Measurements from ENCODE around the gene NFATC2IP.

Gene NFATC2IP

GRCh38 chr16:28980929-28981328 is 30.2 kb downstream of the NFATC2IP start:
- H3K4me2 ChIP-seq: no peak overlapping the region
- peaks cover 20% of the 10 kb centered on the region for H3K4me1 ChIP-seq (ENCODE audit: low read depth, poor library complexity, severe bottlenecking)
- no peaks in the 10 kb centered on the region for H3K36me3 ChIP-seq (ENCODE audit: insufficient read depth)
- H3K79me2 ChIP-seq (ENCODE audit: insufficient read depth, low read depth): no peaks in the 10 kb centered on the region; the same call in 1 of the 2 replicates
- H4K20me1 ChIP-seq (ENCODE audit: insufficient read depth): no peaks in the 10 kb centered on the region
- no peak overlapping the region for H2AFZ ChIP-seq (ENCODE audit: low read depth)
- no peak overlapping the region for H3K9ac ChIP-seq
- no peak overlapping the region for H3K4me3 ChIP-seq (IDR thresholded peaks at IDR 0.05; ENCODE audit: insufficient read depth, low read depth, low read length)
- H3K27me3 ChIP-seq (ENCODE audit: insufficient read depth, low read depth): no peaks in the 10 kb centered on the region
- no peak for TF ChIP-seq CTCF (conservative IDR thresholded peaks at IDR 0.05; ENCODE audit: low read depth, low read length)
- no peak overlapping the region for H3K27ac ChIP-seq

GRCh38 chr16:28981517-28981916 is 30.8 kb downstream of the NFATC2IP start:
- no peaks in the 10 kb centered on the region for H3K36me3 ChIP-seq (ENCODE audit: insufficient read depth)
- H3K4me3 ChIP-seq (IDR thresholded peaks at IDR 0.05; ENCODE audit: insufficient read depth, low read depth, low read length): no peak overlapping the region
- no peak overlapping the region for H3K27ac ChIP-seq
- no peaks in the 10 kb centered on the region for H4K20me1 ChIP-seq (ENCODE audit: insufficient read depth)
- H3K79me2 ChIP-seq (ENCODE audit: insufficient read depth, low read depth): no peaks in the 10 kb centered on the region; the same call in 1 of the 2 replicates
- peak; percentile 94 for TF ChIP-seq CTCF (conservative IDR thresholded peaks at IDR 0.05; ENCODE audit: low read depth, low read length)
- H2AFZ ChIP-seq (ENCODE audit: low read depth): no peak overlapping the region
- H3K4me2 ChIP-seq: no peak overlapping the region
- H3K9ac ChIP-seq: no peak overlapping the region
- no peaks in the 10 kb centered on the region for H3K27me3 ChIP-seq (ENCODE audit: insufficient read depth, low read depth)
- peaks cover 20% of the 10 kb centered on the region for H3K4me1 ChIP-seq (ENCODE audit: low read depth, poor library complexity, severe bottlenecking)

GRCh38 chr16:28982418-28982817 is 31.7 kb downstream of the NFATC2IP start:
- H3K4me2 ChIP-seq: no peak overlapping the region
- H3K79me2 ChIP-seq (ENCODE audit: insufficient read depth, low read depth): no peaks in the 10 kb centered on the region; the same call in 1 of the 2 replicates
- no peak overlapping the region for H3K4me3 ChIP-seq (IDR thresholded peaks at IDR 0.05; ENCODE audit: insufficient read depth, low read depth, low read length)
- TF ChIP-seq CTCF (conservative IDR thresholded peaks at IDR 0.05; ENCODE audit: low read depth, low read length): no peak
- H3K9ac ChIP-seq: no peak overlapping the region
- H3K27ac ChIP-seq: no peak overlapping the region
- no peak overlapping the region for H2AFZ ChIP-seq (ENCODE audit: low read depth)
- no peaks in the 10 kb centered on the region for H3K36me3 ChIP-seq (ENCODE audit: insufficient read depth)
- H4K20me1 ChIP-seq (ENCODE audit: insufficient read depth): no peaks in the 10 kb centered on the region
- H3K27me3 ChIP-seq (ENCODE audit: insufficient read depth, low read depth): no peaks in the 10 kb centered on the region
- H3K4me1 ChIP-seq (ENCODE audit: low read depth, poor library complexity, severe bottlenecking): peaks cover 20% of the 10 kb centered on the region

- Histone ChIP-seq H3K4me3 (IDR thresholded peaks at IDR 0.05; ENCODE audit: insufficient read depth, low read depth, low read length) (no peak overlapping the region), H3K79me2 (ENCODE audit: insufficient read depth, low read depth) (no peaks in the 10 kb centered on the region; the same call in 1 of the 2 replicates), H3K9ac (no peak overlapping the region), H3K36me3 (ENCODE audit: insufficient read depth) (no peaks in the 10 kb centered on the region), H3K27ac (no peak overlapping the region), H3K27me3 (ENCODE audit: insufficient read depth, low read depth) (no peaks in the 10 kb centered on the region), H3K4me2 (no peak overlapping the region), H2AFZ (ENCODE audit: low read depth) (no peak overlapping the region), H3K4me1 (ENCODE audit: low read depth, poor library complexity, severe bottlenecking) (peaks cover 20% of the 10 kb centered on the region), H4K20me1 (ENCODE audit: insufficient read depth) (no peaks in the 10 kb centered on the region)
- TF ChIP-seq CTCF (conservative IDR thresholded peaks at IDR 0.05; ENCODE audit: low read depth, low read length): no peak
These were observed 32.2 kb downstream of the NFATC2IP start for GRCh38 chr16:28982949-28983348.

Data from KMS-11 (cell line).